Muscle layer of colon (tissue), 2 donors: ENCODE data around the gene RNF115.
"Not testable (repeated sequence)": the region's sequence is repeated elsewhere in the genome, so short reads cannot be mapped to it uniquely, and the experiment has no call there.

Source experiments
- H3K27ac ChIP-seq: one replicate; pipeline ENCODE4 v1.7.0; 2013; ENCODE audit warnings: low read depth, mild to moderate bottlenecking, low read length, moderate library complexity
- H3K27me3 ChIP-seq, 2 donors: one replicate each; pipeline ENCODE4 v1.7.0; 2013; ENCODE audit warnings: low read length in 2 of 2, mild to moderate bottlenecking in 2 of 2; ENCODE audit not compliant: insufficient read depth in 2 of 2, control insufficient read depth in 1 of 2
- H3K36me3 ChIP-seq: one replicate; pipeline ENCODE4 v1.7.0; 2013; ENCODE audit warnings: mild to moderate bottlenecking, low read length; ENCODE audit not compliant: insufficient read depth
- H3K4me1 ChIP-seq: one replicate; pipeline ENCODE4 v1.7.0; 2013; ENCODE audit warnings: mild to moderate bottlenecking, low read length; ENCODE audit not compliant: insufficient read depth
- H3K4me3 ChIP-seq, 2 donors: one replicate each; pipeline ENCODE4 v1.7.0; 2013; ENCODE audit warnings: low read length in 2 of 2, low read depth in 1 of 2, mild to moderate bottlenecking in 1 of 2, moderate library complexity in 1 of 2
- H3K9ac ChIP-seq: one replicate; pipeline ENCODE4 v1.7.0; 2013; ENCODE audit warnings: low read length
- H3K9me3 ChIP-seq: one replicate; pipeline ENCODE4 v1.7.0; 2013; ENCODE audit warnings: mild to moderate bottlenecking, low read length
- donor health status: abdominal sarcoma.
- donor health status: Adenocarcinoma of cecum.

The RNF115 gene

DNA sequence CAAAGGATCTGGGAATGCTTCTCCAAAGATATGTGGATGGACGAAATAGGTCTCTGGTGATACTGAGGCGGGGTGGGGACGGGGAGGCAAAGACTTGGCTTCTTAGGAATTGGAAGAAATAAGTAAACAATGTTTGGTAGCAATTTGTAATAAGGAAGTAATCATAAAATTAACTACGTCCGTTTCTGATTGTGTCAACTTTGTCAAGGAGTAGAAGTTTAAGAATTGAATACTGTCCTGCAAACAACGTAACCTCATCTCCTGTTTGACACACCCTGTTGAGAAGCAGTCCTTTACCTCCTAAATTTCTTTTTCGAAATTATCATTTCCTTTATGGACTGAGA lies 576 bp upstream of the RNF115 start:
- H3K36me3 ChIP-seq = peaks cover 30% of the 10 kb centered on the region
- peak overlapping the region; percentile 89 to 98 for H3K4me3 ChIP-seq
- H3K27me3 ChIP-seq = no peaks in the 10 kb centered on the region
- H3K4me1 ChIP-seq = peaks cover 13% of the 10 kb centered on the region
- H3K27ac ChIP-seq = peak overlapping the region; percentile 92
- no peaks in the 10 kb centered on the region for H3K9me3 ChIP-seq
- H3K9ac ChIP-seq = peak overlapping the region; percentile 77

DNA sequence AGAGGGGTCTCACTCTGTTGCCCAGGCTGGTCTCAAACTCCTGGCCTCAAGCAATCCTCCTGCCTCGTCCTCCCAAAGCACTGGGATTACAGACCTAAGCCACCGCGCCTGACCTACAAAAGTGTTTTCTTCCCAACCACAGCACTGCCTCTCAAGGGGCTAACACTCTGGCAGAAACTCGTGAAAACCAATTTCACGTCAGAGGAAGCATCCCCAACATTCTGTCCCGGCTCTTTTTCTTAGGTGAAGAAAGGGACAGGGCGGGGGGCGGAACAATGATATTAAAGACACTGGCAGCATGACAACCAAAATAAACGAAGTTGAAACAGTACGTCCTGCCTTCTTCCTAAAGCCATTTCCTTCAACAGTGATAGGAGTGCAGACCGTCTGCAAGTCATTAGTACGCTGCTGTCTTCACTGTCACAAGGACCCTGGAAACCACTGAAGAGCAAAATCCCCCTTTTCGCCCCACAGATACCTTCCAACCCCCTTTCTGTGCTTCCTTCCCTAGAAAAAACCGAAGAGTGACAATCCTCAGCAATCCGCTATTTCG lies 1.0 kb downstream of the RNF115 start:
- H3K36me3 ChIP-seq = peaks cover 14% of the 10 kb centered on the region
- H3K4me1 ChIP-seq = peaks cover 13% of the 10 kb centered on the region
- not testable (repeated sequence) for H3K27me3 ChIP-seq, H3K27ac ChIP-seq, H3K4me3 ChIP-seq, H3K9ac ChIP-seq, H3K9me3 ChIP-seq

DNA sequence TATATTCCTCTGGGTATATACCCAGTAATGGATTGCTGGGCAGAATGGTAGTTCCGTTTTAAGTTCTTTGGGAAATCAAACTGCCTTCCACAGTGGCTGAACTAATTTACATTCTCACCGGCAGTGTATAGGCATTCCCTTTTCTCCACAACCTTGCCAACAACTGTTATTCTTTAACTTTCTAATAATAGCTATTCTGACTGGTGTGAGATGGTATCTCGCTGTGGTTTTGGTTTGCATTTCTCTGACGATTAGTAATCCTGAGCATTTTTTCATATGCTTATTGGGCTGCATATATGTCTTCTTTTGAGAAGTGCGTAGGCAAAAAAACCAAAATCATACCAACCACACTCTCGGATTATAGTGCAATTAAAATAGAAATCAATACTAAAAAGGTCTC lies 5.8 kb downstream of the RNF115 start:
- H3K27ac ChIP-seq, H3K36me3 ChIP-seq, H3K4me3 ChIP-seq, H3K9me3 ChIP-seq, H3K4me1 ChIP-seq, H3K27me3 ChIP-seq, H3K9ac ChIP-seq: not testable (repeated sequence)

DNA sequence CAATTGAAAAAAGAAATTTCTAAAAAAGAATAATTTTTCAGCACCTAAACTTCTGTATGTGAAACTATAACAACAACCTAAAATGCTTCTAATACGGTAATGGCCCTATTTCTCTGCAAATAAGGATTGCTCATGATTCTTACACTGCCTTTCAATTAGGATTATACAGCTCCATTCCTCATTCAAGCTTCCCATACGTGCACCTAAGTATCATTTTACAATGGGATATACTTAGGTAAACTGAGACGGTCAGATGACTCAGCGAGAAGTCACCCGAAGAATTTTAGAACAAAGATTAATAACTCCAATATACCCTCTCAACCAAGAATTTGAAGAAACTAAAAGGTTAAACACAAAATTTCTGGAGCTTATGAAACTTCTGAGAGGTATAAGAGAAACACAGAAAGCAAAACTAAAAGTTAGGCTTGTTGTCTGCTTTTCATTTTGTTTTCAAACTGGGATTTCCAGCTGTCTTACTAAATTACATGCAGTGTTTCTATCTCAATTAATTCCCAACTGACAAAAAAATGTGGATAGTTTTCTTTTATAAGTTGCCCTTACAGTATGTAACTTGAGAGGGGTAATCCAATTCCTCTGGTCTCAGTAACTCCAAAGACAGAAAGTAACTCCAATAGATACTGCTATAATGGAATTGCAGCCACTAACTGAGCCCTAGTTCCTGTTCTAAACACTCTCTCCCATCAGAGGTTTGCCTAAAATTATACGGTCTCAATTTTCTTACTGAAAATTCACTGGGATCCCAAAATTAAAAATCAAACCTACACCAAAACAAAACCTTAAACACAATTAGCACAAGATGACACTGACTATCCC lies 10.7 kb downstream of the RNF115 start:
- not testable (repeated sequence) for H3K4me1 ChIP-seq, H3K27me3 ChIP-seq, H3K27ac ChIP-seq, H3K36me3 ChIP-seq, H3K9ac ChIP-seq, H3K4me3 ChIP-seq, H3K9me3 ChIP-seq

DNA sequence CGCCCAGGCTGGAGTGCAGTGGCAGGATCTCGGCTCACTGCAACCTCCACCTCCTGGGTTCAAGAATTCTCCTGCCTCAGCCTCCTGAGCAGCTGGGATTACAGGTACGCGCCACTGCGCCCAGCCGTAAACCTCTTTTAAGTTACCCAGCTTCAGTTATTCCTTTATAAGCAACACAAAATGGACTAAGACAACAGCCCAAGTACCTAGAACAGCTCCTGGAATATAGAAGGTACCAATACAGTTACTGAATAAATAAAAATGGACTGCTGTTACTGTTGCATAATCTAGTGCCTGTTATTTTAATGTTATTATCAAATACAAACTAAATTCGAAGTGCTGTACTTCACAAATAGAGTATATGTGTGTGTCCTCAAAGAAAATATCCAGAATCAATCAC lies 17.1 kb downstream of the RNF115 start:
- no peaks in the 10 kb centered on the region for H3K36me3 ChIP-seq
- H3K27me3 ChIP-seq = no peaks in the 10 kb centered on the region
- no peaks in the 10 kb centered on the region for H3K9me3 ChIP-seq
- H3K4me1 ChIP-seq = peaks cover 25% of the 10 kb centered on the region
- no peak overlapping the region for H3K9ac ChIP-seq
- no peak overlapping the region for H3K27ac ChIP-seq
- no peak overlapping the region for H3K4me3 ChIP-seq

DNA sequence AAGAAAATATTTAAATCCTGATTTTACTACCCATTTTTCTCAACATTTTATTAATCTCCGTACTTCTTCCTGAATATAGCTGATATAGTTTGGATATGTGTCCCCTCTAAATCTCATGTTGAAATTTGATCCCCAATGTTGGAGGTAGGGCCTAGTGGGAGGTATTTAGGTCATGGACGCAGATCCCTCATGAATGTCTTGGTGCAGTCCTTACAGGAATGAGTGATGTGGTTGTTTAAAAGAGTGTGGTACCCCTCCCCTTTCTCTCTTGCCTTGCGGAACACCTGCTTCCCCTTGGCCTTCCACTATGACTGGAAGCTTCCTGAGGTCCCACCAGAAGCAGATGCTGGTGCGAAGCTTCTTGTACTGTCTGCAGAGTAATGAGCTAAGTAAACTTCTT lies 17.5 kb downstream of the RNF115 start:
- Histone ChIP-seq H3K4me3 (no peak overlapping the region), H3K27ac (no peak overlapping the region), H3K4me1 (peaks cover 25% of the 10 kb centered on the region), H3K9me3 (no peaks in the 10 kb centered on the region), H3K27me3 (no peaks in the 10 kb centered on the region), H3K9ac (no peak overlapping the region), H3K36me3 (no peaks in the 10 kb centered on the region)

DNA sequence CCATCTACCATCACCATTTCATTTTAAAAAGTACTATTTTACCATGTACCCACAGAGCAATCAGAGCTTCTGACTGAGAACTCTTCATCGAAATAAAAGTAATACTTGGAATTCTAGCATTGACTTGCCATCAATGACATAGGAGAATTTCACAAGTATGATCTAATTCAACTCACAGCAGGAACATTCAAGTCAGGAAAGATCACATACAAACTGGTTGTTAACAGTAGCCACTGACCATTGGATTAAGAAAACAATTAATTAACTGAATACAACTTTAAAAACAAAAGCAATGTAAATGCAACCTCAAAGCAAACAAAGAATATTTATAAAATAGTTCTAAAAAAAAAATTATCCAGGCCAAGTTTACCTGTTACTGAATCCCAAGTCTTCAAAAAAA lies 18.8 kb downstream of the RNF115 start:
- no peaks in the 10 kb centered on the region for H3K9me3 ChIP-seq
- H3K27ac ChIP-seq = no peak overlapping the region
- H3K27me3 ChIP-seq = no peaks in the 10 kb centered on the region
- H3K9ac ChIP-seq = no peak overlapping the region
- no peaks in the 10 kb centered on the region for H3K36me3 ChIP-seq
- H3K4me1 ChIP-seq = peaks cover 25% of the 10 kb centered on the region
- H3K4me3 ChIP-seq = no peak overlapping the region

DNA sequence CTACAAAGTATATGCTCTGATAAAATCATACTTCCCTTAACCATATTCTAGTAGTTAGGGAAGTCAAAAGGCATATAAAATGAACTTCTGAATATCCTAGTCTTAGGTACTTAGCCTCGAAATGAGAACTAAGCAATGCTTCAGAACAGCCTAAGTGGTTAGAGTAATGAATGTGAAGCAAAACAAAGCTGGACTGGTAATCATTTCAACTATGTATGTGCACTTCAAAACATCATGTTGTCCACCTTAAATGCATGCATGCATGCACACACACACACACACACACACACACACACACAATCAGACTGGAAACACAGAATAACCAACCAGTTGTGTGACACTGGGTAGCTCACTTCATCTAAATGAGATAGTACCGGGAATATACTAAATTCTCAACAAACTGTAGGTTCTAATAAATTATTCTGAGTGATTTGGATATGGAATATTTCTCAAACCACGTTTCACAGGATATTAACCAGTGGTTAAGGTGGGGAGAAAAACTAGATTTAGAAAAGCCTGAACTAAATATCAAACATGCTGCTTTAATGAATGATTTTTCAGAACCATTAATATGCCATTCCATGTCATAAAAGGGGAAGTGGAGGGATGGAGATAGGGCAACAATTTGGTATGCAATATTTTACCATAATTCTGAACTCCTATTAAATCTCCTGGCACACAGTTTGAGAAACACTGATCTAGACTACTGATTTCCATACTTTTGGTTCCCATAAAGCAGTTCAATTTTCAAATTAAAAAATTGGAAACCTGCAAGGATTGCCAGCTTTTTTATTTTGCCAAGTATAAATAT lies 19.5 kb downstream of the RNF115 start:
- Histone ChIP-seq H3K9ac (no peak overlapping the region), H3K4me1 (peaks cover 25% of the 10 kb centered on the region), H3K27me3 (no peaks in the 10 kb centered on the region), H3K9me3 (no peaks in the 10 kb centered on the region), H3K4me3 (no peak overlapping the region), H3K36me3 (no peaks in the 10 kb centered on the region), H3K27ac (no peak overlapping the region)

DNA sequence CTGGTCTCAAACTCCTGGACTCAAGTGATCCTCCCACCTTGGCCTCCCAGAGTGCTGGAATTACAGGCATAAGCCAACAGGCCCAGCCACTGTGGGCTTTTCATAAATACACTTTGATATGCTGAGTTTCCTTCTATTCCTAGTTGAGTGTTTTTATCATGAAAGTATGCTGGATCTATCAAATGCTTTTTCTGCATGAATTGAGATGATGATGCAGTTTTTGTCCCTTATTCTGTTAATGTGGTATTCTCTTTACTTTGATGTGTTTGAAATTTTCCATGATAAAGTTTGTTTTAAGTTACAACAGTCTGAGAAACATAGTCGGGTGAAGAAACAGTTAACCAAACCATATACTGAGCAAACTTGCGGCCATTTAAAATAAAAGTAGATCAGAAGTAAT lies 24.1 kb downstream of the RNF115 start:
- no peak overlapping the region for H3K4me3 ChIP-seq
- H3K27ac ChIP-seq = no peak overlapping the region
- no peaks in the 10 kb centered on the region for H3K36me3 ChIP-seq
- H3K4me1 ChIP-seq = peaks cover 21% of the 10 kb centered on the region
- H3K9me3 ChIP-seq = no peaks in the 10 kb centered on the region
- H3K9ac ChIP-seq = no peak overlapping the region
- H3K27me3 ChIP-seq = no peaks in the 10 kb centered on the region

DNA sequence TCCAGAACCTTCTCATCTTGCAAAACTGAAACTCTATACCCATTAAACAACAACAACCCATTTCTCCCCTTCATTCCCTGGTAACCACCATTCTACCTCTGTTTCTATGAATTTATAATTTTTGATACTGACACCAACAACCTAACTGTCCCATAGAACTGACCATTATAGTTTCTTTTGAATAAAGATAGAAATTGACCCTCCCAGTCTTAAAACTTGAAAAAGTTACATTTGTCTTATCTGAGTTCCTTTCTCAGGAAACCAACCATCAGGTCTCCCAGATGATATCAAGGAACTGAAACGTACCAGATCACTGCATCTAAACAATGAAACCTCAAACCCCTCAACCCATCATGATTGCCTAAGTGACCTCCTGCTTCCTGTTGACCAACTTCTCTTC lies 27.1 kb downstream of the RNF115 start:
- Histone ChIP-seq H3K4me1 (no peaks in the 10 kb centered on the region), H3K4me3 (no peak overlapping the region), H3K36me3 (no peaks in the 10 kb centered on the region), H3K27me3 (no peaks in the 10 kb centered on the region), H3K27ac (no peak overlapping the region), H3K9me3 (no peaks in the 10 kb centered on the region), H3K9ac (no peak overlapping the region)

DNA sequence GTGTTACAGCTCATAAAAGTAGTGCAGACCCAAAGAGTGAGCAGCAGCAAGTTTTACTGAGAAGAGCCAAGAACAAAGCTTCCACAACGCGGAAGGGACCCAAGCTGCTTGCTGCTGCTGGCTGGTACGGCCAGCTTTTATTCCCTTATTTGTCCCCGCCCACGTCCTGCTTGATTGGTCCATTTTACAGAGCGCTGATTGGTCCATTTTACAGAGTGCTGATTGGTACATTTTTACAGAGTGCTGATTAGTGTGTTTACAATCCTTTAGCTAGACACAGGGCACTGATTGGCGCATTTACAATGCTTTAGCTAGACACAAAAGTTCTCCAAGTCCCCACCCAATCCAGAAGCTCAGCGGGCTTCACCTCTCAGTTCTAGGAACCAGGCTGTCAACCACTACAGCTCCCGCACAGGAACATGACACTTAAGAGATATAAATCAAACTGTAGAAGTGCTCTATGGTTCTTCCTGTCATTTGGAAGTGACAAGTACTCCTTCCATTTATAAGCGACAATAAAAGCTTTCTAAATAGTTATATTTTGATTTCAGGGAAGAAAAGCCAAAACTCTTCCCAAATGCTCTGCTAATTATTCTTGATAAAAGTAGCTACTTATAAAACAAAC lies 28.5 kb downstream of the RNF115 start:
- no peaks in the 10 kb centered on the region for H3K4me1 ChIP-seq
- H3K27ac ChIP-seq = no peak overlapping the region
- no peaks in the 10 kb centered on the region for H3K36me3 ChIP-seq
- no peak overlapping the region for H3K4me3 ChIP-seq
- no peaks in the 10 kb centered on the region for H3K9me3 ChIP-seq
- H3K27me3 ChIP-seq = no peaks in the 10 kb centered on the region
- H3K9ac ChIP-seq = no peak overlapping the region
